Measurements from ENCODE around the gene GAS7. TPM values are rescaled to one million over a fixed set of nuclear protein-coding genes. Genes with fewer than 3 reads are reported as not detected.

Gene GAS7
- total RNA-seq, 1 donor from 2014 or later: 2.9 TPM

DNA sequence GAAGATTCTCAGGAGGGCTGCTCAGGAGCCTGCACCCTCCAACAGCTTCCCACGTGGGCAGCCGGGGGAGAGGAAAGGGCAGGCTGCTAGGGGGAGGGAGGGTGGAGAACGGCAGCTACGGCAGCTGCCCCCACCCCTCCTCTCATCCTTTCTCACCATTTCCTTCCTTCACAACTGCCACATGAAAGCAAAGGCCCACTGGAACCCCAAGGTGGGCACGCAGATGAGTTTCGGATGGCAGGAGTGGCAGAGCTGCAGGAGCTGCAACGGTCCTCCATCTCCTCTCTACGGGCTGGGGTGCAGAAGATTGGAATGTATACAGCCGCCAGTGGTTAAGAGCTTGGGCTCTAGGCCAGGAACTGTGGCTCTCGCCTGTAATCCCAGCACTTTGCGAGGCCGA, 77.7 kb downstream of the GAS7 start:
- Histone ChIP-seq H3K4me3 (no peak overlapping the region), H3K27ac (no peak overlapping the region), H3K79me2 (ENCODE audit: low read depth) (no peaks in the 10 kb centered on the region), H3K9ac (no peak overlapping the region), H3K27me3 (no peaks in the 10 kb centered on the region), H3K9me3 (ENCODE audit: low read depth) (no peaks in the 10 kb centered on the region), H3K4me2 (no peak overlapping the region), H4K20me1 (ENCODE audit: low read depth) (no peaks in the 10 kb centered on the region), H3K4me1 (peaks cover 2% of the 10 kb centered on the region), H2AFZ (replicated peaks) (no peak overlapping the region), H3K36me3 (no peaks in the 10 kb centered on the region), H3F3A (ENCODE audit: low read depth) (no peaks in the 10 kb centered on the region)
- Mint-ChIP-seq H3K27ac (no peak overlapping the region), H3K4me3 (no peak overlapping the region), H3K27me3 (ENCODE audit: insufficient read depth, low read depth) (peaks cover 2% of the 10 kb centered on the region), H3K9me3 (peaks cover 5% of the 10 kb centered on the region), H3K4me1 (peaks cover 28% of the 10 kb centered on the region), H3K36me3 (no peaks in the 10 kb centered on the region)
- DNase-seq (ENCODE audit: low spot score): no peak
- TF ChIP-seq, protein P1, sequence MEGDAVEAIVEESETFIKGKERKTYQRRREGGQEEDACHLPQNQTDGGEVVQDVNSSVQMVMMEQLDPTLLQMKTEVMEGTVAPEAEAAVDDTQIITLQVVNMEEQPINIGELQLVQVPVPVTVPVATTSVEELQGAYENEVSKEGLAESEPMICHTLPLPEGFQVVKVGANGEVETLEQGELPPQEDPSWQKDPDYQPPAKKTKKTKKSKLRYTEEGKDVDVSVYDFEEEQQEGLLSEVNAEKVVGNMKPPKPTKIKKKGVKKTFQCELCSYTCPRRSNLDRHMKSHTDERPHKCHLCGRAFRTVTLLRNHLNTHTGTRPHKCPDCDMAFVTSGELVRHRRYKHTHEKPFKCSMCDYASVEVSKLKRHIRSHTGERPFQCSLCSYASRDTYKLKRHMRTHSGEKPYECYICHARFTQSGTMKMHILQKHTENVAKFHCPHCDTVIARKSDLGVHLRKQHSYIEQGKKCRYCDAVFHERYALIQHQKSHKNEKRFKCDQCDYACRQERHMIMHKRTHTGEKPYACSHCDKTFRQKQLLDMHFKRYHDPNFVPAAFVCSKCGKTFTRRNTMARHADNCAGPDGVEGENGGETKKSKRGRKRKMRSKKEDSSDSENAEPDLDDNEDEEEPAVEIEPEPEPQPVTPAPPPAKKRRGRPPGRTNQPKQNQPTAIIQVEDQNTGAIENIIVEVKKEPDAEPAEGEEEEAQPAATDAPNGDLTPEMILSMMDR (IDR thresholded peaks at IDR 0.05): no peak
- TF ChIP-seq EZH2 (IDR thresholded peaks at IDR 0.05) (no peak), EZH2phosphoT487 (IDR thresholded peaks at IDR 0.05) (no peak)

DNA sequence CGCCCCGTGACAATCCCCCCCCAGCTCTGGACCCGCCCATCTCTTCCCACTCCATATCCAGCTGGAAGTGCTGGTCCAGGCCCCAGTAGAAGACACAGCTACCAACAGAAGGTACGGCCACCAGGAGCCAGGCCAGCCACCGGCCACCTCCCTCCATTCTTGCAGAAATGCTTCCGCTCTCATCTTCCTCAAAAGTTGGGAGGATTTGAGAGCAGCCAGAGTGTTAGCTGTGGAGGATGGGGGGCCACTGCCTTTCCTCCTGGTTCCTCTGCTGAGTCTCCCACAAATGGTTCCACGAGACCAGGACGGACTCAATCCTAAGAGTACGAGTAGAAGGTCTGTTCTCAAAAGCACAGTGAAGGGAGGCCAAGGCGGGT, 78.3 kb downstream of the GAS7 start:
- no peak for DNase-seq (ENCODE audit: low spot score)
- H3K4me2 ChIP-seq: no peak overlapping the region
- no peaks in the 10 kb centered on the region for H3K36me3 Mint-ChIP-seq
- no peak overlapping the region for H3K27ac ChIP-seq
- TF ChIP-seq, protein P1 (IDR thresholded peaks at IDR 0.05): no peak
- TF ChIP-seq EZH2phosphoT487 (IDR thresholded peaks at IDR 0.05) (no peak), EZH2 (IDR thresholded peaks at IDR 0.05) (no peak)
- H3F3A ChIP-seq (ENCODE audit: low read depth): no peaks in the 10 kb centered on the region
- H4K20me1 ChIP-seq (ENCODE audit: low read depth): no peaks in the 10 kb centered on the region
- no peak overlapping the region for H3K4me3 ChIP-seq
- H3K27me3 ChIP-seq: no peaks in the 10 kb centered on the region
- H3K9me3 Mint-ChIP-seq: peaks cover 8% of the 10 kb centered on the region
- H3K79me2 ChIP-seq (ENCODE audit: low read depth): no peaks in the 10 kb centered on the region
- H3K4me3 Mint-ChIP-seq: no peak overlapping the region
- peaks cover 29% of the 10 kb centered on the region for H3K4me1 Mint-ChIP-seq
- H3K27me3 Mint-ChIP-seq (ENCODE audit: insufficient read depth, low read depth): peaks cover 2% of the 10 kb centered on the region
- no peaks in the 10 kb centered on the region for H3K36me3 ChIP-seq
- H2AFZ ChIP-seq (replicated peaks): no peak overlapping the region
- H3K9me3 ChIP-seq (ENCODE audit: low read depth): no peaks in the 10 kb centered on the region
- H3K27ac Mint-ChIP-seq: no peak overlapping the region
- H3K4me1 ChIP-seq: no peaks in the 10 kb centered on the region
- H3K9ac ChIP-seq: no peak overlapping the region

DNA sequence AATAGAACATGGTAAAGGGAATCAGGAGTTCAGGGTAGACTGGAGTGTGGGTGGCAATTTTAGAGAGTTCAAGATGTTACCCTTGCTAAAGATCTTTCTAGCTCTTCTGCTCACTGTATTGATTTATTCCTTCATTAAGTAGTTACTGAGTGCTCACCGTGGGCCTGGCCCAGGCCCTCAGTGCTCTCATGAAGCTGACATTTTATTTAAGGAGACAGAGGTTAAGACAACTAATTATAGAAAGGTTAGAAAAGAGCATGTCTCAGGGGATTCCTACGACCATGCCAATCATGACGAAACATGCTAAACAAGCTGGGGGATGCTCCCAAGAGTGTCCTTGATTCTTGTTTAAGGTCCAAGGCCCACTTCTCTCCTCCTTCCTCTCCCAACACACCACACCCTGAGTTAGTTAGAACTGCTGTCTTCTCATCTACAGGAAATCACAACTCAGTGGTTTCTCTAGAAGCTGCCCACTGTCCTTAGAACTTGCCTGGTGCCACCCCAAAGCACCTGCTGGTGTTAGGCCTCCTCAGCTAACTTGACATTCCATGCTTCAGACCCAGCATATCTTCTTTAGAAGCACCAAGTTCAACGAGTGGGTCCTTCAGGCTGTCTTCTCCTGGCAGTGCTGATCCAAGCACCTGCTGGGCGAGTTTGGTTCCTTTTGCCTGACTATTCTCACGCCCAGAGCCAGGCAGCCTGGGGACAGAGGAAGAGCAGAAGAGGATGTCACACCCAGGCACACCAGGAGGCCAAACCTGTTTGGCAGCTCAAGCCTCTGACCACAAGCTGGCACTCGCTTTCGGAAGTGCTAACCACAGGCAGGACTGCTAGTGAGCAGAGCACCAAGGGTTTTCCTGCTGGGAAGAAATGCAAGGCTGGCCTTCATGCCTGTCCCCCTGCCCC, 79.0 kb downstream of the GAS7 start:
- no peak overlapping the region for H3K4me2 ChIP-seq
- no peak overlapping the region for H3K4me3 ChIP-seq
- no peaks in the 10 kb centered on the region for H3F3A ChIP-seq (ENCODE audit: low read depth)
- no peaks in the 10 kb centered on the region for H3K79me2 ChIP-seq (ENCODE audit: low read depth)
- DNase-seq (ENCODE audit: low spot score): no peak
- H3K9me3 Mint-ChIP-seq: peaks cover 8% of the 10 kb centered on the region
- H3K4me3 Mint-ChIP-seq: no peak overlapping the region
- H3K9ac ChIP-seq: no peak overlapping the region
- H4K20me1 ChIP-seq (ENCODE audit: low read depth): no peaks in the 10 kb centered on the region
- no peaks in the 10 kb centered on the region for H3K36me3 ChIP-seq
- no peaks in the 10 kb centered on the region for H3K27me3 ChIP-seq
- no peak overlapping the region for H2AFZ ChIP-seq (replicated peaks)
- H3K4me1 Mint-ChIP-seq: peaks cover 36% of the 10 kb centered on the region
- no peak overlapping the region for H3K27ac ChIP-seq
- H3K36me3 Mint-ChIP-seq: no peaks in the 10 kb centered on the region
- no peak overlapping the region for H3K27ac Mint-ChIP-seq
- H3K4me1 ChIP-seq: no peaks in the 10 kb centered on the region
- H3K27me3 Mint-ChIP-seq (ENCODE audit: insufficient read depth, low read depth): peaks cover under 1% of the 10 kb centered on the region
- TF ChIP-seq, protein P1 (IDR thresholded peaks at IDR 0.05): no peak
- TF ChIP-seq EZH2 (IDR thresholded peaks at IDR 0.05): no peak
- TF ChIP-seq EZH2phosphoT487 (IDR thresholded peaks at IDR 0.05): no peak
- H3K9me3 ChIP-seq (ENCODE audit: low read depth): no peaks in the 10 kb centered on the region
